G401 (cell line): ENCODE results near the gene UCP1. TPM values are rescaled to one million over a fixed set of nuclear protein-coding genes. Genes with fewer than 3 reads are reported as not detected.
A peak's percentile ranks its signal among the peaks of the same experiment; 100 is the strongest.

Experiments used
- DNase-seq: peaks from one replicate; pipeline ENCODE4 v3.0.0-alpha.2; 2015; ENCODE audit warnings: low spot score
- in situ Hi-C: cut with HindIII; loops from 2 replicates; pipeline ENCODE4 v1.10.0; 2016; ENCODE audit warnings: low sequenced_read_pairs, mixed read lengths
- total RNA-seq: library from RNA; depleted of rRNA; stranded (reverse); fragments of >200 nt; shearing (Covaris generic); gene quantifications from 2 replicates; pipeline ENCODE4 v1.2.3, GENCODE V29; 2014; rRNA removed

Gene UCP1
- total RNA-seq = not detected in 2 replicates

- no peak for DNase-seq
- in situ Hi-C loops = no loop called here
Measured at GRCh38 chr4:140568507-140569306, at the start of gene UCP1. TSS of gene UCP1 (minus strand) at chr4:140568961. CDS start at chr4:140568729, 232 bp downstream.

- in situ Hi-C loops = no loop called here
- DNase-seq = peak; percentile 8
Measured at GRCh38 chr4:140617499-140618248, 48.9 kb upstream of the UCP1 start.

GRCh38 chr4:140615451-140615850 lies 46.7 kb upstream of the UCP1 start:
- in situ Hi-C loops = no loop called here
- no peak for DNase-seq

GRCh38 chr4:140612357-140612756 lies 43.6 kb upstream of the UCP1 start:
- DNase-seq = no peak
- in situ Hi-C loops = no loop called here

GRCh38 chr4:140611854-140612253 lies 43.1 kb upstream of the UCP1 start:
- in situ Hi-C loops = no loop called here
- DNase-seq = no peak

GRCh38 chr4:140609548-140610425 lies 41.0 kb upstream of the UCP1 start:
- peak; percentile 30 for DNase-seq
- in situ Hi-C loops = no loop called here

GRCh38 chr4:140607852-140608251 lies 39.1 kb upstream of the UCP1 start:
- in situ Hi-C loops = no loop called here
- DNase-seq = no peak

- no peak for DNase-seq
- in situ Hi-C loops = no loop called here
Measured at GRCh38 chr4:140604544-140604943, 35.8 kb upstream of the UCP1 start.

- in situ Hi-C loops = no loop called here
- no peak for DNase-seq
Measured at GRCh38 chr4:140603286-140603685, 34.5 kb upstream of the UCP1 start.

GRCh38 chr4:140602714-140603113 lies 34.0 kb upstream of the UCP1 start:
- DNase-seq = no peak
- in situ Hi-C loops = no loop called here

GRCh38 chr4:140600408-140600807 lies 31.6 kb upstream of the UCP1 start:
- no peak for DNase-seq
- in situ Hi-C loops = no loop called here

GRCh38 chr4:140595065-140595464 lies 26.3 kb upstream of the UCP1 start:
- peak; percentile 68 for DNase-seq
- in situ Hi-C loops = loop anchor here (5.0 kb wide), 1 partner anchor 37 kb away; no protein-coding TSS in a partner anchor

- in situ Hi-C loops = no loop called here
- no peak for DNase-seq
Measured at GRCh38 chr4:140584439-140584838, 15.7 kb upstream of the UCP1 start.

- in situ Hi-C loops = no loop called here
- DNase-seq = no peak
Measured at GRCh38 chr4:140581078-140581477, 12.3 kb upstream of the UCP1 start.

- in situ Hi-C loops = no loop called here
- DNase-seq = peak; percentile 47
Measured at GRCh38 chr4:140579278-140579677, 10.5 kb upstream of the UCP1 start.

GRCh38 chr4:140575489-140575888 lies 6.7 kb upstream of the UCP1 start:
- no peak for DNase-seq
- in situ Hi-C loops = no loop called here

GRCh38 chr4:140571620-140572019 lies 2.9 kb upstream of the UCP1 start:
- no peak for DNase-seq
- in situ Hi-C loops = no loop called here

- no peak for DNase-seq
- in situ Hi-C loops = no loop called here
Measured at GRCh38 chr4:140569307-140569638, 512 bp upstream of the UCP1 start.

GRCh38 chr4:140559696-140560095 lies 9.1 kb downstream of the UCP1 start:
- DNase-seq = no peak
- in situ Hi-C loops = no loop called here
